HG03575 (cell line): ENCODE data around the gene SNHG17.
"Not testable (repeated sequence)": the region's sequence is repeated elsewhere in the genome, so short reads cannot be mapped to it uniquely, and the experiment has no call there.

Experiments
- ATAC-seq: cut with Tn5 transposase; IDR thresholded peaks from one replicate; pipeline ENCODE4 v1.9.1; 2021; ENCODE audit not compliant: unreplicated experiment, insufficient number of reproducible peaks, low FRiP score; ENCODE audit errors: extremely low read depth

Gene SNHG17

DNA sequence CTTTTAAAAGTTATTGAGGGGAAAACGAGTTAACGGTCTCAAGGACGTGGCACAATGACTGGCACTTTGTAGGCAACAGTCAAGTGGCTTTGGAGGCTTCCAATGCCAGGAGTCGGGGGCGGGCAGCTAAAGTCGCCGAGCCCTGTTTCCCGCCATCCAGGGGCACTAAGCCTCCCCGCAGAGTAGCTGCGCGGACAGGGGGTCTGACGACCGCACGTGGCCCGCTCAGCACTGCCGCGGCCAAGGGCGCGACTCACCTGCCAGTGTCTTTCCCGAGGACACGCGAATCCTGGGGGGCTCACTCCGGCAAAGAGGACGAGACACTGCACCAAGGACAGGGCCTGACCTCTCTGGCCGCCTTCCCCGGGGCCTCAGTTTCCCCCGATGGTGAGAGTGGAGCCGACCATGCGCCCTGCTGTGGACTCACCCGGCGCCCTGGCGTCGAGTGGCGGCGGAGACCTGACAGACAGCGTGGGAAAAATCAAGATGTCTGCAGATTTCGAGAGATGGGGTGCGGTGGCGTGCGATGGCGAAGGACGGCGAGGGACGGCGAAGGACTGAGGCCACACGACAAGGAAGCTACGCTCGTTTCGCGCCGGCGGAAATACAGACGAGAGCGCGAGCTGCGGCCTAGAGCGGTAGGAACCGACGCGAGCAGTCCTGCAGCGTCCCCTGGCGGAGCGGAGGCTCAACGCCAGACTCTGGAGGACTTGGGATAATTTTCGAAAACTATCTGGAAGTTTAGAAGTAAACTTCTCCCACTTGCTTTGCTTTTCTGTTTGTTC is at the start of gene SNHG17:
Gene SNHG17 (minus strand): TSS at position 559 of the 785 bp plus-strand sequence.
- no peak for ATAC-seq

DNA sequence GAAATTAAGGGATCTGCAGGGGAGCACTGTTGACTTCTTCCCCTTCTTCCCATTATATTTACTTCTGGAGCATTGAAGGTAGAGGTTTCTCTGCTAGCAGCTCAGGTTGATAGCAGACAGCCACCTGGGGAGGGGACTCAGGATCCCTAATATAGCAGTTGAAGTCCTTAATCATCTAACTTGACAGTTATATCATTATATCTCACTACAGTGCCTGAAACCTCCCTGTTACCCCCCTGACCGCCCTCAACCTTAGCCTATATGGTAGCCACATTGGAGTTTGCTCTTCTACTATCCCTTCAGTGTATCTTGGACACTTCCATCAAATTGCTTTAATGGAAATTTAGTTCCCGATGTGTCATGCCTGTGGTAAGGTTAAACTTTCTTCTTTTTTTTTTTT is 44.5 kb upstream of the SNHG17 start:
- ATAC-seq, result no peak

DNA sequence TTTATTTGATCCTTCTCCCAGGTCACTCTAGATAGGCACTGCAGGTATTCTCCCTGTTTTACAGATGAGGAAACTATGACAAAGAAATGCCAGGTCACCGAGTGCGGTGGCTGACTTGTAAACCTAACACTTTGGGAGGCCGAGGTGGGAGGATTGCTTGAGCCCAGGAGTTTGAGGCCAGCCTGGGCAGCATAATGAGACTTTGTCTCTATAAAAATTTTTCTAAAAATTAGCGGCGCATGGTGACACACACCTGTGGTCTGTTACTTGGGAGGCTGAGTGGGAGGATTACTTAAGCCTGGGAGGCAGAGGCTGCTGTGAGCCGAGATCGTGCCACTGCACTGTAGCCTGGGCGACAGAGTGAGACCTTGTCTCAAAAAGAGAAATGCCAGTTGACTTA is 42.6 kb upstream of the SNHG17 start:
- no peak for ATAC-seq

DNA sequence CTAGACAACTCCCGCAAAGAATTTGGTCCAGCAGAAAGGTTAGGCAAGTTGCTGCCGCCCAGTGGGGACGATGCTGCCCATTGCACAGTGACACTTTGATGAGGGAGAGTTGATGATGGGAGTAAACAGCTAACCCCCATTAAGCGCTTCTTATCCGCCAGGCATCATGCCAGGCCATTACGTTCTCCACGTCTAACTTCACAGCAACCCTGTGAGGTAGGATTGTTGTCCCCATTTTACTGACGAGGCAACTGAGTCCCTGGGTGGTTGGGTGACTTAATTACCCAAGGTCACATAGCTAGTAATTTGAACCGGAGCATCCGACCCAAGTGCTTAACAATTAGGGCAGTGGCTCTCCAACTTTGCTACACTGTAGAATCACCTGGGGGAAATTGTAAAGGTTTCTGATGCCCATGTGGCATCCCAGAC is 38.3 kb upstream of the SNHG17 start:
- no peak for ATAC-seq

DNA sequence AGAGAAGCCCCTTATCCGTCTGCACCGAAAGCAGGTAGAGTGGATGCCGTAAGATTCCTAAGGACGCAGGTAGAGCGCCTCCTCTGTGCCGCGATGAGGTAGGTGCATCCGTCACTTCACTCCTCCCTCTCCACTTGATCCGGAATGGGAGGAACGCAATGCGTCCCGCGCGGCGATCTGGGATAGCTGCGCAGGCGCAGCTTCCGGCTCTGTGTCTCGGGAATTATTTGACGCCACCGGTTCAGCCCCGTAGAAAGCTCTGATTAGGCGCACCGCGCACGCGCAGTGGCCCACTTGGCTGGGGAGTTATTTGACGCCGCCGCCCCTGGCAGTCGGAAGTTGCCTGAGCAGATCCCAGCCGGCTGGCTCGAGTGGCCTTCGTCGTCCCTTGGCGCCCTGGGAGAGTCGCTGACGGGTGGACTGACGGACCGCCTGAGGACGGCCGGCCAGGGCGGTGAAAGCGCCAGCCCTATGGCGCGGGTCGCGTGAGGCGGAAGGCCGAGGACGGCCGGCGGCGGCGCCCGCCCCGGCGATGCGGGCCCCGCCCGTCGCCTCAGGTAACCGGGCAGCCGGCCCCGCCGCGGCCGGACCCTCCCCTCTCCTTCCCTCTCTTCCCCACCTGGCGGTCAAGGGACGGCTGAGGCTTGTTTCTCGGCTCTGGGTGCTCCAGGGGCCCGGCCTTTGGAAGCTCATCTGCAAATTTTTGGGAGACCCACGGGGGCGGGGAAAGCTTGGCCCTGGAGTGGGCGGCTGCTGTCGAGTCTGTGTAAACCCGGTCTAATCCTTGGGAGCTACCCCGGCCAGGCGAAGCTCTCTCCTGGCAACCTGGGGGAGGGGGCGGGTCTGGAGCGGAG is 37.6 kb upstream of the SNHG17 start, which contains the start of gene RALGAPB:
Gene RALGAPB (plus strand): TSS at position 331 of the 854 bp plus-strand sequence. CDS start 15,590 bp downstream, outside the sequence.
- peak; percentile 65 for ATAC-seq

DNA sequence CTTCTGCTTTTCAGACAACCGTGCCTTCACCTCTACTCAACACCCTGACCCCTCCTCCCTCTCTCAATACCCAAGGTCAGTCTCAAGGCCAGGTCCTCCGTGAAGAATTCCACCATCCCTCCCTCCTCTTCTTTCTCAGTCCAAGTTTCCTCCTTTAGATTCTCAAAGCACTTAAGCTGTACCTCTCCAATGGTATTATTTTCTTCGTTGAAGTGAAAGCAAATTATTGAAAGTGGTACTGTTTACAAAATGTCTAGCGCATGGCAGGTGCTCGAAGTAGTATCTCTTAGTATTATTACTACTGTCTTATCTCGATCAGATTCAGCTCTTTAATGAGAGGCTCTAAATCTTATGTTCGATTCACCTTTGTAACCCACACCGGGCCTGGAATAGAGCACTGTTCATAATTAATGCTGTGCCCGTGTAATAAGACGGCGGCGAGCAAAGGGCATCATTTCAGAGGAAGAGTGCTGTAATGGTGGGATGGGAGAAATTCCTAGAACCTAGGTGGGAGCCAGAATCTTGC is 36.9 kb upstream of the SNHG17 start:
- no peak for ATAC-seq

DNA sequence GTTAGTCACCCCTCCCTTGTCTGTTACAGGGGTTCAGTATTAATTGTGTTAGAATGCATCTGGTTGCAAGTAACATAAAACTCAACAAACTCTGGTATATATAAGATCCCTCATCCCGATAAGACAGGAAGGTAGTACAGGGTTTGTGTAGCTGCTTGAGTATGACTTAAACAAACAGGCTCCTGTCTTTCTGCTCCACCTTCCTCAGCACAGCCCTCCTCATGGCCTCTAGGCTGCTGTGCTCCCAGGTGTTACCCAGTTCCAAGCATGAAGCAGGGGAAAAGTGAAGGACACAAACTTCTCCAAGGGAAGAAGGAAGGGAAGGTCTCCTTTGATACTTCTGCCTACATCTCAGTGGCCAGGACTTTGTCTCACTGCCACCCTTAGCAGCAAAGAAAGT is 36.1 kb upstream of the SNHG17 start:
- no peak for ATAC-seq

DNA sequence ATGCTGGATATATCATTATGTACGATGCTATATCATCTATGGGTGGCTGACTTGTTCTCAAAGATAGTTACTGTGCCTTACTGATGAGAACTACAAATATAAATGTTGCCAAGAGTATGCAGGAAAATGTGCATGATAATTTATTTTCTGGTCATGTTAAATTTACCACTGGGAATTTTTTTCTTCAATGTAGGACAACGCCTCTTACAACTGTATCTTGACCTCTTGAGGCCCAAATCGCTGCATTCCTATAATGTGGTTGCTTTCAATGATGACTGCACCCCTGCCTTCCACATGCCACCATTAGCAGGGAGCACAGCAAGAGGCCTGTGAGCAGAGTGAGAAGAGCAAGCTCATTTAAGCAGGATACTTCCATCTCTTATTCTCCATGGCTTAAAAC is 31.9 kb upstream of the SNHG17 start:
- ATAC-seq, result no peak

DNA sequence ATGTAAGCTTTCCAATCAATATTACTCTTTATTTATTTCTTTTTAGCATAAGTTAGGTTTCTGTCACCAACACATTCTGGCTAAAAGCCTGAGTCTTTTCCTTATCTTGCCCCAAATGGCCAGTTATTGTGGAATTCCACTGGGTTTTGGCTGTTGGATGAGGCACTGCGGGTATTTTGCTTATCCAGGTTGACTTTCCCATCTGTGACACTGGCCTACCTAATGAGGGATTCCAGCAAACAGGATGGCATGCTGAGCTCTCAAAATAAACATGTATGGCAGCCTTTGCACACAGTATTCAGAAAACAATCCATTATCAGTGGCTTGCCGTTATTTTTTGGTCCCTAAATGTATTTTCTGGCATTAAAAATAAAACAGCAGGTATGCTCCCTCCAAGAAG is 31.0 kb upstream of the SNHG17 start:
- no peak for ATAC-seq

DNA sequence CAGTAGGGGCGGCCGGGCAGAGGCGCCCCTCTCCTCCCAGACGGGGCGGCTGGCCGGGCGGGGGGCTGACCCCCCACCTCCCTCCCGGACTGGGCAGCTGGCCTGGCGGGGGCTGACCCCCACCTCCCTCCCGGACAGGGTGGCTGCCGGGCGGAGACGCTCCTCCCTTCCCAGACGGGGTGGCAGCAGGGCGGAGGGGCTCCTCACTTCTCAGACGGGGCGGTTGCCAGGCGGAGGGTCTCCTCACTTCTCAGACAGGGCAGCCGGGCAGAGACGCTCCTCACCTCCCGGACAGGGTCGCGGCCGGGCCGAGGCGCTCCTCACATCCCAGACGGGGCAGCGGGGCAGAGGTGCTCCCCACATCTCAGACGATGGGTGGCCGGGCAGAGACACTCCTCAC is 26.4 kb upstream of the SNHG17 start:
- not testable (repeated sequence) for ATAC-seq

DNA sequence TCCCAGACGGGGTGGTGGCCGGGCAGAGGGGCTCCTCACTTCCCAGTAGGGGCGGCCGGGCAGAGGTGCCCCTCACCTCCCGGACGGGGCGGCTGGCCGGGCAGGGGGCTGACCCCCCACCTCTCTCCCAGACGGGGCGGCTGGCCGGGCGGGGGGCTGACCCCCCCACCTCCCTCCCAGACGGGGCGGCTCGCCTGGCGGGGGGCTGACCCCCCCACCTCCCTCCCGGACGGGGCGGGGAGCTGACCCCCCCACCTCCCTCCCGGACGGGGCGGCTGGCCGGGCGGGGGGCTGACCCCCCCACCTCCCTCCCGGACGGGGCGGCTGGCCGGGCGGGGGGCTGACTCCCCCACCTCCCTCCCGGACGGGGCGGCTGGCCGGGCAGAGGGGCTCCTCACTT is 26.0 kb upstream of the SNHG17 start:
- ATAC-seq, result not testable (repeated sequence)

DNA sequence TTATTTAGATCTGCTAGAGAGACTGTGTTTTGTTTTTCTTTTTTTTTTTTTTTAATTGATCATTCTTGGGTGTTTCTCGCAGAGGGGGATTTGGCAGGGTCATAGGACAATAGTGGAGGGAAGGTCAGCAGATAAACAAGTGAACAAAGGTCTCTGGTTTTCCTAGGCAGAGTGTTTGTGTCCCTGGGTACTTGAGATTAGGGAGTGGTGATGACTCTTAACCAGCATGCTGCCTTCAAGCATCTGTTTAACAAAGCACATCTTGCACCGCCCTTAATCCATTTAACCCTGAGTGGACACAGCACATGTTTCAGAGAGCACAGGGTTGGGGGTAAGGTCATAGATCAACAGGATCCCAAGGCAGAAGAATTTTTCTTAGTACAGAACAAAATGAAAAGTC is 25.5 kb upstream of the SNHG17 start:
- ATAC-seq, result not testable (repeated sequence)

DNA sequence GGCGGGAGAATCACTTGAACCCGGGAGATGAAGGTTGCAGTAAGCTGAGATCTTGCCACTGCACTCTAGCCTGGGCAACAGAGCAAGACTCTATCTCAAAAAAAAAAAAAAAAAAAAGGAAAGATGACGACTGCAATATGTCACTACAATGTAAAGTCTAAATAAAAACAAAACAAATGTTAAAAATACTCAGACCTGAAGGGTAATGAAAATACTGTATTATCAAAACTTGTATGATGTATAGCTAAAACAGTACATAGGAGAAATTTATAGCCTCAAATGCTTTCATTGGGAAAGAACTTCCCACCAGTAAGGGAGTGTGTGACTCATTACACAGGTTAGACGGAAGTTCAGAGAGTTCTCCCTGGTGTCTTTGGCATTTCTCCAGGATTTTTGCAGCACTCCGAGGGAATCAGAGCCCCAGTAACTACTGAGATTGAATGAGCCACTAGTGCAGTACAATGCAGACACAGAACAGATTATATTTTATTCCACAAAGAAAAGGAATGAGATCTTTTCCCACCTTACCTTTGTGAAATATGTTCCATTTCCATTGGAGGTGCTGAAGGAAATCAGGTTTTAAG is 25.0 kb upstream of the SNHG17 start:
- no peak for ATAC-seq

DNA sequence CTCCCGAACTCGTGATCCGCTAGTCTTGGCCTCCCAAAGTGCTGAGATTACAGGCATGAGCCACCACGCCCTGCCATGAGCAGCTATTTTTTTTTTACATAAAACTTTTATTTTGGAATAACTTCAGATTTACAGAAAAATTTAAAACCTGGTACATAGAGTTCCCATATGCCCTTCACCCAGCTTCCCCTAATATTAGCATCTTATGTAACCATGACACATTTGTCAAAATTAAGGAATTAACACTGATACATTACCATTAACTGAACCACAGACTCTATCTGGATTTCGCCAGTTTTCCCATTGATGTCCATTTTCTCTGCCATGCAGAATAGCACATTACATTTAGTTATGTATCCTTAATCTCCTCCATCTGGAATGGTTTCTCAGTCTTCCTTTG is 23.2 kb upstream of the SNHG17 start:
- ATAC-seq, result no peak

DNA sequence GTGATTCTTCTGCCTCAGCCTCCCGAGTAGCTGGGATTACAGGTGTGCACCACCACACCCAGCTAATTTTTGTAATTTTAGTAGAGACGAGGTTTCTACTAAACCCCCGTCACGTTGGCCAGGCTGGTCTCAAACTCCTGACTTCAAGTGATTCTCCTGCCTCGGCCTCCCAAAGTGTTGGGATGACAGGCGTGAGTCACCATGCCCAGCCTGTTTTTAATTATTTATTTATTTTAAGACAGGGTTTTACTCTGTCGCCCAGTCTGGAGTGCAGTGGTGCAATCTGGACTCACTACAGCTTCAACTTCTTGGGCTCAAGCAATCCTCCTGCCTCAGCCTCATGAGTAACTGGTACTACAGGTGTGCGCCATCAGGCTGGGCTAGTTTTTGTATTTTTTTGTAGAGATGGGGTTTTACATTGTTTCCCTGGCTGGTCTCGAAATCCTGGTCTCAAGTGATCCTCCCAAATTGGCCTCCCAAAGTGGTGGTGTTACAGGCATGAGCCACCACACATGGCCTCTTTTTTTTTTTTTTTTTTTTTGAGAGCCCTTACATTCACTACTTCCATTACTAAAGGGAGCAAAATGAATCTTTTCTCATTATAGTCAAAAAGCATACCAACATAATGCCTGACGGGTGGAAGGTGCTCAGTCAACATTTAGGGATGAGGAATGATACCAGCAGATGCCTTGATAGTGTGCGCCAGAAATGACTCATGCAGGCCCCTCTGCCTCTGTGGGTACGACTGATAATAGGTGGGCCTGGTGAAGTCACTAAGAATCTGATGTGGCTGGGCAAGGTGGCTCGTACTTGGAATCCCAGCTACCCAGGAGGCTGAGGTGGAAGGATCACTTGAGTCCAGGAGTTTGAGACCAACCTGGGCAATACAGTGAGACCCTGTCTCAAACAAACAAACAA is 19.7 kb upstream of the SNHG17 start:
- ATAC-seq, result no peak

DNA sequence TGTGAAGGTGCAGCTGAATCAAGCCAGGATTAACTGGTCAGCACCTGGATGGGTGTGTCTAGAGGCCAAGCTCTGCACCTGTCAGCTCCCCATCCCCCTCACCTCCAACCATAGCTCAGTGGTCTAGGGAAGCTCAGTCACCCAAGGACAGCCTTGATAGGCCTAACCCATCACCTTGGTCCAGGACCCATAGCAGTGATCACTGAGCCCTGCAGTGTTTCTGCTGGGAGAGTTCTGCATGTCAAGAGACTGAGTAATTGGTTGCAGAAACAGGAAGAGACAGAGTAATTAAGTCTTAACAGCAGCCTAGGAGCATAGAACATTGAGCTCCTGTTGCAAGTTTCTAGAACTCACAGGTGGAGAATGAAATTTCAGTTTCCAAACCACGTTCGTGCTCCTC is 18.8 kb upstream of the SNHG17 start:
- no peak for ATAC-seq

DNA sequence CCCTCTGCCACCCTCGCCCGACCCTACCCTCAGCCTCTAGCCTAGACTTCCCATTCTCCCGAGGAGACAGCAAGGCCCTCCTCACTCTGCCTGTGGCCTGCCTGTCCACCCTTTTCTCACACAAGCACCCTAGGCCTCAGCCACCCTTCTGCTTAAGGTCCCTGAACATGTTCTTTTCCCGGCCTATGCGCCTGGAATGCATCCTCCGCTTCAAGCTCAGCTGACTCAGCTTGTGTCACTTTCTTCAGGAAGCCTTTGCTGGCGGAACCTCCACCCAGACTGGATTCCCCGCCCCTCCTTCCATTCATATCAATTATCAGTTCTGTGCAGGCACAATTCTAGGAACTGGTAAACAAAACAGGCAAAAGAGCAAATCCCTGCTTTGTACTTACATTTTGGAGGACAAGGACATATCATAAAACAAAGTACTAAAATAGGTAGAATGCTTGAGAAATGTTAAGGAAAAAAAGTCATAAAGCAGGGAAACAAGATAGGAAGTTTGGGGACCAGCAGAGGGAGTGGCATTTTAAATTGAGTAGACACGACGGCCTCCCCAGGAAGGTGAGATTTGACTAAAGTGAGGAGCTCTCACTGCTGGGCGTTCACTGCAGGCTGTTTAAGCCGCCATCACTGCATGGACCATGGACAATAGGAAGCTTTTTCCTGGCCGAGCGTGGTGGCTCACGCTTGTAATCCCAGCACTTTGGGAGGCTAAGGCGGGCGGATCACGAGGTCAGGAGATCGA is 17.9 kb upstream of the SNHG17 start:
- ATAC-seq, result no peak

DNA sequence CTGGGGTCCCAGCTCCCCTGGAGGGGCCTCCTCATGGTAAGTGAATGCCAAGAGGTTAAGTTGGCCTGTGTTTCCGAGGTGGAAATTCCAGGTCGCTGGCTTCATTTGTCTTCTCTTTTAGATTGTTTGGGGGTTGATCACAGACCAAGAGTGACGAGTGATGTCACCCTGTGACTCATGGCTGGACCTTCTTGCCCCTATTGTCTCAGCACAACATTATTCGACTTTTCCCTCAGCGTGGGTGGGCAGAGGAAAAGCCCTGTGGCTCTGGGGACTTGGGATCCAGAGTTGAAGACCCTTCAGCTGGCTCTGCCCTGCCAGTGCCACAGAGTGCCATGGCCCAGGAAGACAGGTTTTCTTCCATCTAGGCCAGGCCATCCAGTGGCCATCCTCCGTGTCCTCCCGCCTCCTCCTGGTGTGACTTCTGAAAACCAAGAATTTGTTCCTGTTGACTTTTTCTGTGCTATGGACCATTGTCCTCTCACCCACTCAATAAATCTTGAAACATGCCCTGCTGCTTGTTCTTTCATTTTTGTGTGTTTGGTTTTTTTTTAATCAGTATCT is 15.4 kb upstream of the SNHG17 start:
- no peak for ATAC-seq
